ENCODE results near the gene NUTM2G.
"Not testable (repeated sequence)": the region's sequence is repeated elsewhere in the genome, so short reads cannot be mapped to it uniquely, and the experiment has no call there.

The NUTM2G gene

GRCh38 chr9:96916531-96916930 lies 12.1 kb upstream of the NUTM2G start:
- H3K27ac ChIP-seq (ENCODE audit: extremely low read depth, low read depth, low read length); H3K9me3 ChIP-seq (ENCODE audit: control insufficient read depth, insufficient read depth, low read depth, low read length); POLR2A ChIA-PET; H3K4me3 ChIP-seq (ENCODE audit: low read depth, low read length); H3K36me3 ChIP-seq (ENCODE audit: control insufficient read depth in 2 of 2, insufficient read depth in 1 of 2, low read length in 2 of 2); CTCF ChIA-PET; H3K4me1 ChIP-seq (ENCODE audit: control insufficient read depth, insufficient read depth, low read length): not testable (repeated sequence)

GRCh38 chr9:96918550-96918949 lies 10.1 kb upstream of the NUTM2G start:
- POLR2A ChIA-PET; H3K27ac ChIP-seq (ENCODE audit: extremely low read depth, low read depth, low read length); H3K4me3 ChIP-seq (ENCODE audit: low read depth, low read length); H3K36me3 ChIP-seq (ENCODE audit: control insufficient read depth in 2 of 2, insufficient read depth in 1 of 2, low read length in 2 of 2); CTCF ChIA-PET; H3K9me3 ChIP-seq (ENCODE audit: control insufficient read depth, insufficient read depth, low read depth, low read length); H3K4me1 ChIP-seq (ENCODE audit: control insufficient read depth, insufficient read depth, low read length): not testable (repeated sequence)

- CTCF ChIA-PET; H3K27ac ChIP-seq (ENCODE audit: extremely low read depth, low read depth, low read length); H3K4me1 ChIP-seq (ENCODE audit: control insufficient read depth, insufficient read depth, low read length); H3K9me3 ChIP-seq (ENCODE audit: control insufficient read depth, insufficient read depth, low read depth, low read length); H3K4me3 ChIP-seq (ENCODE audit: low read depth, low read length); H3K36me3 ChIP-seq (ENCODE audit: control insufficient read depth in 2 of 2, insufficient read depth in 1 of 2, low read length in 2 of 2); POLR2A ChIA-PET: not testable (repeated sequence)
These were observed 7.8 kb upstream of the NUTM2G start for GRCh38 chr9:96920803-96921202.

- POLR2A ChIA-PET; H3K4me1 ChIP-seq (ENCODE audit: control insufficient read depth, insufficient read depth, low read length); H3K36me3 ChIP-seq (ENCODE audit: control insufficient read depth in 2 of 2, insufficient read depth in 1 of 2, low read length in 2 of 2); CTCF ChIA-PET; H3K9me3 ChIP-seq (ENCODE audit: control insufficient read depth, insufficient read depth, low read depth, low read length); H3K4me3 ChIP-seq (ENCODE audit: low read depth, low read length); H3K27ac ChIP-seq (ENCODE audit: extremely low read depth, low read depth, low read length): not testable (repeated sequence)
These were observed 3.1 kb upstream of the NUTM2G start for GRCh38 chr9:96925587-96925986.

- H3K4me3 ChIP-seq (ENCODE audit: low read depth, low read length); CTCF ChIA-PET; H3K36me3 ChIP-seq (ENCODE audit: control insufficient read depth in 2 of 2, insufficient read depth in 1 of 2, low read length in 2 of 2); POLR2A ChIA-PET; H3K9me3 ChIP-seq (ENCODE audit: control insufficient read depth, insufficient read depth, low read depth, low read length); H3K27ac ChIP-seq (ENCODE audit: extremely low read depth, low read depth, low read length); H3K4me1 ChIP-seq (ENCODE audit: control insufficient read depth, insufficient read depth, low read length): not testable (repeated sequence)
These were observed 3.0 kb downstream of the NUTM2G start for GRCh38 chr9:96931665-96932064.

GRCh38 chr9:96934097-96934496 lies 5.5 kb downstream of the NUTM2G start:
- H3K27ac ChIP-seq (ENCODE audit: extremely low read depth, low read depth, low read length); H3K36me3 ChIP-seq (ENCODE audit: control insufficient read depth in 2 of 2, insufficient read depth in 1 of 2, low read length in 2 of 2); CTCF ChIA-PET; H3K9me3 ChIP-seq (ENCODE audit: control insufficient read depth, insufficient read depth, low read depth, low read length); H3K4me1 ChIP-seq (ENCODE audit: control insufficient read depth, insufficient read depth, low read length); H3K4me3 ChIP-seq (ENCODE audit: low read depth, low read length); POLR2A ChIA-PET: not testable (repeated sequence)

GRCh38 chr9:96934706-96935105 lies 6.1 kb downstream of the NUTM2G start:
- H3K36me3 ChIP-seq (ENCODE audit: control insufficient read depth in 2 of 2, insufficient read depth in 1 of 2, low read length in 2 of 2); H3K4me1 ChIP-seq (ENCODE audit: control insufficient read depth, insufficient read depth, low read length); CTCF ChIA-PET; H3K27ac ChIP-seq (ENCODE audit: extremely low read depth, low read depth, low read length); H3K4me3 ChIP-seq (ENCODE audit: low read depth, low read length); H3K9me3 ChIP-seq (ENCODE audit: control insufficient read depth, insufficient read depth, low read depth, low read length); POLR2A ChIA-PET: not testable (repeated sequence)

- H3K27ac ChIP-seq (ENCODE audit: extremely low read depth, low read depth, low read length); POLR2A ChIA-PET; H3K4me3 ChIP-seq (ENCODE audit: low read depth, low read length); H3K4me1 ChIP-seq (ENCODE audit: control insufficient read depth, insufficient read depth, low read length); CTCF ChIA-PET; H3K9me3 ChIP-seq (ENCODE audit: control insufficient read depth, insufficient read depth, low read depth, low read length); H3K36me3 ChIP-seq (ENCODE audit: control insufficient read depth in 2 of 2, insufficient read depth in 1 of 2, low read length in 2 of 2): not testable (repeated sequence)
These were observed 6.8 kb downstream of the NUTM2G start for GRCh38 chr9:96935401-96935800.

GRCh38 chr9:96937442-96937841 lies 8.8 kb downstream of the NUTM2G start:
- H3K4me3 ChIP-seq (ENCODE audit: low read depth, low read length); POLR2A ChIA-PET; H3K36me3 ChIP-seq (ENCODE audit: control insufficient read depth in 2 of 2, insufficient read depth in 1 of 2, low read length in 2 of 2); H3K9me3 ChIP-seq (ENCODE audit: control insufficient read depth, insufficient read depth, low read depth, low read length); CTCF ChIA-PET; H3K4me1 ChIP-seq (ENCODE audit: control insufficient read depth, insufficient read depth, low read length); H3K27ac ChIP-seq (ENCODE audit: extremely low read depth, low read depth, low read length): not testable (repeated sequence)

GRCh38 chr9:96938957-96939665 lies 10.5 kb downstream of the NUTM2G start:
- POLR2A ChIA-PET; H3K27ac ChIP-seq (ENCODE audit: extremely low read depth, low read depth, low read length); H3K36me3 ChIP-seq (ENCODE audit: control insufficient read depth in 2 of 2, insufficient read depth in 1 of 2, low read length in 2 of 2); H3K9me3 ChIP-seq (ENCODE audit: control insufficient read depth, insufficient read depth, low read depth, low read length); H3K4me1 ChIP-seq (ENCODE audit: control insufficient read depth, insufficient read depth, low read length); H3K4me3 ChIP-seq (ENCODE audit: low read depth, low read length); CTCF ChIA-PET: not testable (repeated sequence)

GRCh38 chr9:96940982-96941381 lies 12.3 kb downstream of the NUTM2G start:
- H3K4me3 ChIP-seq (ENCODE audit: low read depth, low read length); H3K27ac ChIP-seq (ENCODE audit: extremely low read depth, low read depth, low read length); H3K36me3 ChIP-seq (ENCODE audit: control insufficient read depth in 2 of 2, insufficient read depth in 1 of 2, low read length in 2 of 2); CTCF ChIA-PET; H3K9me3 ChIP-seq (ENCODE audit: control insufficient read depth, insufficient read depth, low read depth, low read length); H3K4me1 ChIP-seq (ENCODE audit: control insufficient read depth, insufficient read depth, low read length); POLR2A ChIA-PET: not testable (repeated sequence)

- H3K4me3 ChIP-seq (ENCODE audit: low read depth, low read length); H3K36me3 ChIP-seq (ENCODE audit: control insufficient read depth in 2 of 2, insufficient read depth in 1 of 2, low read length in 2 of 2); H3K4me1 ChIP-seq (ENCODE audit: control insufficient read depth, insufficient read depth, low read length); POLR2A ChIA-PET; H3K27ac ChIP-seq (ENCODE audit: extremely low read depth, low read depth, low read length); H3K9me3 ChIP-seq (ENCODE audit: control insufficient read depth, insufficient read depth, low read depth, low read length); CTCF ChIA-PET: not testable (repeated sequence)
These were observed 13.0 kb downstream of the NUTM2G start for GRCh38 chr9:96941628-96942027.

Measured in HEK293 (cell line).